Mesenchymal stem cell (in vitro differentiated cells and primary cell): ENCODE data around the gene TTLL10.

Source experiments
- DNase-seq: peaks from one replicate; pipeline ENCODE4 v3.0.0-alpha.2; 2013
- H2AFZ ChIP-seq: one replicate; pipeline ENCODE4 v1.6.1; 2013; ENCODE audit warnings: low read depth, mild to moderate bottlenecking, control low read depth, inconsistent platforms, low read length, moderate library complexity
- H2AK5ac ChIP-seq: 2 replicates; pipeline ENCODE4 v1.6.1; 2013; ENCODE audit warnings: low read length, moderate library complexity, mild to moderate bottlenecking, inconsistent platforms; ENCODE audit not compliant: severe bottlenecking
- H2BK120ac ChIP-seq: one replicate; pipeline ENCODE4 v1.6.1; 2013; ENCODE audit warnings: low read depth, mild to moderate bottlenecking, inconsistent platforms, low read length, moderate library complexity
- H2BK12ac ChIP-seq, 2 experiments: one replicate each; pipeline ENCODE4 v1.6.1; 2013; ENCODE audit warnings: inconsistent platforms in 2 of 2, low read length in 2 of 2, mild to moderate bottlenecking in 2 of 2, moderate library complexity in 2 of 2, control low read depth in 1 of 2
- H2BK15ac ChIP-seq: one replicate; pipeline ENCODE4 v1.6.1; 2013; ENCODE audit warnings: mild to moderate bottlenecking, low read depth, inconsistent platforms; ENCODE audit not compliant: poor library complexity, severe bottlenecking
- H2BK5ac ChIP-seq: 2 replicates; pipeline ENCODE4 v1.6.1; 2013; ENCODE audit warnings: low read depth, mild to moderate bottlenecking, low read length, control low read depth, inconsistent platforms; ENCODE audit not compliant: poor library complexity, severe bottlenecking
- H3K14ac ChIP-seq, 2 experiments: one replicate each; pipeline ENCODE4 v1.6.1; 2013; ENCODE audit warnings: inconsistent platforms in 2 of 2, low read length in 2 of 2, control low read depth in 1 of 2, mild to moderate bottlenecking in 1 of 2, moderate library complexity in 1 of 2
- H3K18ac ChIP-seq, 2 experiments: one replicate each; pipeline ENCODE4 v1.6.1; 2013; ENCODE audit warnings: inconsistent platforms in 2 of 2, low read length in 2 of 2, control low read depth in 1 of 2, low read depth in 1 of 2, mild to moderate bottlenecking in 1 of 2
- H3K23ac ChIP-seq, 2 experiments: one replicate each; pipeline ENCODE4 v1.6.1; 2013; ENCODE audit warnings: inconsistent platforms in 2 of 2, low read length in 2 of 2, mild to moderate bottlenecking in 2 of 2, moderate library complexity in 2 of 2, control low read depth in 1 of 2
- H3K27ac ChIP-seq: 2 replicates; pipeline ENCODE4 v1.5.1; 2013; ENCODE audit warnings: mild to moderate bottlenecking, moderate library complexity, low read length, control low read depth, inconsistent platforms; ENCODE audit not compliant: poor library complexity, severe bottlenecking
- H3K27me3 ChIP-seq, 2 experiments: 2 replicates each; pipeline versions ENCODE4 v1.6.1 to v1.7.0; 2013; ENCODE audit warnings: low read length in 2 of 2, mild to moderate bottlenecking in 2 of 2, moderate library complexity in 2 of 2, control low read depth in 1 of 2, inconsistent platforms in 1 of 2; ENCODE audit not compliant: control insufficient read depth in 1 of 2, insufficient read depth in 1 of 2
- H3K36me3 ChIP-seq, 2 experiments: 2 replicates each; pipeline versions ENCODE4 v1.6.1 to v1.7.0; 2013; ENCODE audit warnings: low read length in 2 of 2, control low read depth in 1 of 2, inconsistent platforms in 1 of 2, low read depth in 1 of 2, mild to moderate bottlenecking in 1 of 2; ENCODE audit not compliant: insufficient read depth in 2 of 2, control insufficient read depth in 1 of 2
- H3K4ac ChIP-seq, 2 experiments: one replicate each; pipeline ENCODE4 v1.6.1; 2013; ENCODE audit warnings: inconsistent platforms in 2 of 2, low read length in 2 of 2, mild to moderate bottlenecking in 2 of 2, moderate library complexity in 2 of 2, control low read depth in 1 of 2, low read depth in 1 of 2
- H3K4me1 ChIP-seq: 2 replicates; pipeline ENCODE4 v1.6.1; 2013; ENCODE audit warnings: low read depth, low read length, control low read depth; ENCODE audit not compliant: control insufficient read depth, insufficient read depth
- H3K4me2 ChIP-seq: 2 replicates; pipeline ENCODE4 v1.6.1; 2013; ENCODE audit warnings: low read length, mild to moderate bottlenecking, inconsistent platforms; ENCODE audit not compliant: poor library complexity, severe bottlenecking
- H3K4me3 ChIP-seq, 2 experiments: 2 replicates each; pipeline versions ENCODE4 v1.5.1 to v1.7.0; 2013; ENCODE audit warnings: low read length in 2 of 2, mild to moderate bottlenecking in 2 of 2, control low read depth in 1 of 2, low read depth in 1 of 2; ENCODE audit not compliant: insufficient read depth in 1 of 2
- H3K79me1 ChIP-seq: replicated peaks from 2 replicates; pipeline ENCODE4 v1.6.1; 2013; ENCODE audit warnings: mild to moderate bottlenecking, control low read depth, low read length, inconsistent platforms; ENCODE audit not compliant: poor library complexity, severe bottlenecking
- H3K9ac ChIP-seq: 2 replicates; pipeline ENCODE4 v1.7.0; 2013; ENCODE audit warnings: mild to moderate bottlenecking, low read length, moderate library complexity
- H3K9me3 ChIP-seq: 2 replicates; pipeline ENCODE4 v1.7.0; 2013; ENCODE audit warnings: mild to moderate bottlenecking, low read length; ENCODE audit not compliant: control insufficient read depth
- H4K8ac ChIP-seq: one replicate; pipeline ENCODE4 v1.6.1; 2013; ENCODE audit warnings: inconsistent platforms, mild to moderate bottlenecking, low read length, moderate library complexity
- H4K91ac ChIP-seq: one replicate; pipeline ENCODE4 v1.6.1; 2013; ENCODE audit warnings: mild to moderate bottlenecking, low read length, inconsistent platforms
- WGBS: methylation state at CpG from one replicate; pipeline ENCODE4 v1.1.7; 2013; ENCODE audit warnings: mixed read lengths; 5-methylcytosine and 5-hydroxymethylcytosine counted together

Gene TTLL10

DNA sequence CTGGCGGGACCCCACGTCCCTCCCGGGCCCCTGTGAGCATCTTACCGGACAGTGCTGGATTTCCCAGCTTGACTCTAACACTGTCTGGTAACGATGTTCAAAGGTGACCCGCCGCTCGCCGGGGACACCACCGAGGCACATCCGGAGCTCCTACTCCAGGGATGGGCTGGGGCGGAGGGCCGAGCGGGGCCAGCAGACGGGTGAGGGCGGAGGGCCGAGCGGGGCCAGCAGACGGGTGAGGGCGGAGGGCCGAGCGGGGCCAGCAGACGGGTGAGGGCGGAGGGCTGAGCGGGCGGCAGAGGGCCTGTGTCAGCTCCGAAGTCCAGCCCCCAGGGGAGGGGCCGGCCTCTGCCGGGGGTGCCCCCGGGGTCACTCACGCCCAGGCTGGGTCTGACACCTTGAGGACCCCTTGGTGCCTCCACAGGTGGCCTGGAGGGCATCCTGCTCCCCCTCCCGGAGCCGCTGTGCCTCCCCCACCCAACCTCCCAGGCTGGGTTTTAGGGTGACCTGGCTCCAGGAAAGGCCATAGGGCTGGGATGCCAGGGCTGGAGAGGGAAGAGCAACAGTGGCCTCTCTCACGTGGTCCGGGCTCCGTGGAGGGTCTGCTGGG, 5.7 kb upstream of the TTLL10 start:
- Histone ChIP-seq H2BK120ac (no peak overlapping the region), H3K23ac (no peak overlapping the region), H3K27ac (peak overlapping the region; percentile 1), H3K9me3 (no peaks in the 10 kb centered on the region), H3K79me1 (peaks cover 12% of the 10 kb centered on the region), H2AK5ac (peak overlapping the region; percentile 60), H4K8ac (no peak overlapping the region), H2BK5ac (peak overlapping the region; percentile 53), H3K4me1 (peaks cover 86% of the 10 kb centered on the region), H2BK15ac (no peak overlapping the region), H3K27me3 (peaks cover under 1 to 87% of the 10 kb centered on the region in 2 experiments), H3K9ac (no peak overlapping the region), H3K4me3 (no peak overlapping the region), H3K14ac (no peak overlapping the region), H2AFZ (no peak overlapping the region), H3K4me2 (no peak overlapping the region), H2BK12ac (no peak overlapping the region), H4K91ac (no peak overlapping the region), H3K36me3 (peaks cover 0 to 32% of the 10 kb centered on the region in 2 experiments), H3K18ac (no peak overlapping the region), H3K4ac (no peak overlapping the region)
- WGBS, result 93% methylated on average over 29 of the region's 36 CpGs
- no peak for DNase-seq

DNA sequence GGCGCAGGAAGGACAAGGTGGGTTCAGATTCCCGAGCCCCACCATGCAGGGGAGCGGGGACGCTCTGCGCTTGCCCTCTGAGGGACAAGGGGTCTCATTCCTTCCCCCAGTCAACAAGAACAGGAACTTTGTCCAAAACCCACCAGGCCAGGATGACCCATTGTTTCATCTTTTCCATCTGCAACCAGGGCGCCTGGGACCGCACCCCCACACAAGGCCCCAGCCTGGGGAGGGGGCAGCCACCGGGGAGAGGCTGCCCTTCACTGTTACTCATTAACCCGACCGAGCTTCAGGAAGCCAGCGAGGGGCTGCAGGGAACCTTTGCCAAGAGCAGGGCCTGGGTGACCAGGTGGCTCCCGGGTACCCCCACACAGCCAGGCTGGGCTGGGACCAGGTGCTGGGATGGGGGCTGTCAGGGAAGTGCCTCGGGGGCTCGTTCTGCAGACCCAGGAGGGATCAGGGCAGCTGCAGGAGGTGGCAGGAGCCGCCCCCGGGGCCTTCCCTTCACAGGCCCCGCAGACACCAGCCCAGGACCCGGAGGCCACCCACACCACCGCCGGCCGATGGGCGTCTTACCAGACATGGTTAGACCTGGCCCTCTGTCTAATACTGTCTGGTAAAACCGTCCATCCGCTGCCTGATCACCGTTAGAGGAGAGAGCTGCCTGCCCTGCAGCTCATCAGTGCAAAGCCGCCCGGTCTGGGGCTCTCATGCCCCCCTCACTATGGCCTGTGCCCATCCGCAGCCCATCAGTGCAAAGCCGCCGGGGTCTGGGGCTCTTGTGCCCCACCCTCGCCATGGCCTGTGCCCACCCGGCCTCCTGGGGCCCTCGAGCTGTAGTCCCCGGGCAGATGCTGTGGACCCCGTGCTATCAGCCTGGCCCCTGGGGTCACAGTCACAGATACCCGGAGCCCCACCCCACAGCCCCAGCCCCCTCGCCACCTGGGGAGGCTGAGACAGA, 4.9 kb upstream of the TTLL10 start:
- Histone ChIP-seq H3K9ac (no peak overlapping the region), H3K79me1 (peaks cover 12% of the 10 kb centered on the region), H3K23ac (no peak overlapping the region), H2BK120ac (no peak overlapping the region), H2BK12ac (no peak overlapping the region), H2BK15ac (no peak overlapping the region), H3K4me2 (no peak overlapping the region), H3K9me3 (no peaks in the 10 kb centered on the region), H4K8ac (no peak overlapping the region), H3K4me1 (peaks cover 85% of the 10 kb centered on the region), H4K91ac (no peak overlapping the region), H3K36me3 (peaks cover 0 to 32% of the 10 kb centered on the region in 2 experiments), H2AFZ (no peak overlapping the region), H2AK5ac (peak overlapping the region; percentile 60), H3K27me3 (peaks cover 8 to 87% of the 10 kb centered on the region in 2 experiments), H3K14ac (no peak overlapping the region), H3K18ac (no peak overlapping the region), H2BK5ac (peak overlapping the region; percentile 53), H3K4me3 (no peak overlapping the region), H3K4ac (no peak overlapping the region), H3K27ac (peak overlapping the region; percentile 13)
- 88% methylated on average over 36 of the region's 37 CpGs for WGBS
- no peak for DNase-seq

DNA sequence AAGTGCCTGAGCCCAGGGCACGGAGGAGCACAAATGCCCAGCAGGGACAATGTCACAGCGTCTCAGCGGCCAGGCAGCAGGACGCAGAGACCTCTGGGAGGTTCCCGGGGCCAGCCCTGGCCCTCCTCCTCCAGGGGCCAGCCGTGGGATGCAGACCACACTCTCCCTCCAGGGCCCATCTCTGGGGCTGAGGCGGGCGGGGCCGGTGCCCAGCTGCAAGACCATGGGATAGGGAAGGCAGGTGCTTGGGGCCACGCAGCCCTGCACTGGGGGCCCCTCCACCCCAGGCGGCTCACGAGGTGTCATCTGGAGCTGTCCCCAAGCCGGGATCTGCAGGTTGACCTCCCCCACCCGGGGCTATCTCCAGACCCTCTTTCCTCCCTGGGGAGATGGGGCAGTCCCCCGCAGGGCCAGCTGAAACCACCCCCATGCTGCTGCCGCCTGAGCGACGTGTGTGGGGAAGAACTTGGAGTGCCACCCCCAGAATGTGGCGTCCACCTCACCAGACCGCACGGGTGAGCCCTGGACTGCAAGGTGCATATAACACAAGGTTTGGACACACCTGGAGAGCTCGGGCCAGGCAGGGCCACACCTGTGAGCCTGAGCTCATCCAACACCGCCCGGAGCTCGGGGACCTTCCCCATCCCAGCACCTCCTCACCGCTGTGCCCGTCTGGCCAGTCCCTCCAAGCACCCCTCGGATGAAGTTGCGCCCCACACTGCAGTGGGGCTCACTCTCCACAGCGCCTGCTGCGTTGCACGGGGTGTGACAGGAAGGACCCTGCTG, 4.1 kb upstream of the TTLL10 start:
- H2BK5ac ChIP-seq, result no peak overlapping the region
- no peak overlapping the region for H2BK15ac ChIP-seq
- H4K8ac ChIP-seq, result no peak overlapping the region
- H3K36me3 ChIP-seq, result peaks cover 0 to 32% of the 10 kb centered on the region in 2 experiments
- no peak overlapping the region for H4K91ac ChIP-seq
- H3K79me1 ChIP-seq, result peaks cover 12% of the 10 kb centered on the region
- H3K4ac ChIP-seq, result no peak overlapping the region
- H3K4me2 ChIP-seq, result no peak overlapping the region
- peaks cover 15 to 87% of the 10 kb centered on the region in 2 experiments for H3K27me3 ChIP-seq
- no peak for DNase-seq
- WGBS, result 84% methylated on average over 32 of the region's 32 CpGs
- H3K18ac ChIP-seq, result no peak overlapping the region
- H3K27ac ChIP-seq, result peak overlapping the region; percentile 55
- H3K14ac ChIP-seq, result no peak overlapping the region
- H3K4me1 ChIP-seq, result peaks cover 80% of the 10 kb centered on the region
- H2BK120ac ChIP-seq, result no peak overlapping the region
- peak overlapping the region in 1 of 2 experiments; percentile 27 for H3K4me3 ChIP-seq
- H3K9me3 ChIP-seq, result no peaks in the 10 kb centered on the region
- H2BK12ac ChIP-seq, result no peak overlapping the region
- H3K23ac ChIP-seq, result no peak overlapping the region
- H2AK5ac ChIP-seq, result peak overlapping the region; percentile 86
- no peak overlapping the region for H3K9ac ChIP-seq
- H2AFZ ChIP-seq, result no peak overlapping the region
